ENCODE measurements around the gene CNOT2.

Gene CNOT2

DNA sequence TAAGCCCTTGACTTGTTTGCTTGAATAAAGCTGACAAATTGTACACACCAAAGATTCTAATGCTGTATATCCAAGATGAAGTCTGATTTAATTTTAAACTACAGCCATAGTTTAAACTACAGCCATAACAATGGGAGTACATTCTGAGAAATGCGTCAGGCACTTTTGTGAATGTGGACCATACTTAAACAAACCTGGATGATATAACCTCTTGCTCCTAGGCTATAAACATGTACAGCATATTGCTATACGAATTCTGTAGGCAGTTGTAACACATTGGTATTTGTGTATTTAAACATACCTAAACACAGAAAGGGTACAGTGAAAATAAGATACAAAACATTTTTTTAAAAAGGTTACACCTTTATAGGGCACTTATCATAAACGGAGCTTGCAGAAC lies 63.4 kb downstream of the CNOT2 start:
- DNase-seq (no peak), ATAC-seq (no peak)

DNA sequence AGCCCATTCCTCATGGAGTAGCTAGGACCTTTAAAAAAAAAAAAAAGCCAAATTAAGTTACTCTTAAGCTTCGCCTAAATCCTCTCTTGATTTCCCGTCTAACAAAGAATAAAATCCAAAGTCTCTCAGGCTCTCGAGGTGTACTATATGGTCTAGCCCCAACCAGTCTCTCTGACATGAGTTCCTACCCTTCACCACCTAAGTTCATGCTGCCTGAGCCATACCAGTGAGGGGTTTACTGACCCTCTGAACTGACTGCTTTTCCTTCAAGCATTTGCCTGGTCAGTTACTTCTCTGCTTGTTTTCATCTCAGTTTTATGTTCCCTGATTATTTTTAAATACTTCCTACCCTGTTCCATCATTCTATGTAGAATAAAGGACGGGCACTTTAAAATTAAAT lies 64.6 kb downstream of the CNOT2 start:
- no peak for DNase-seq
- no peak for ATAC-seq

GRCh38 chr12:70309348-70309747 lies 66.1 kb downstream of the CNOT2 start:
- ATAC-seq (no peak), DNase-seq (no peak)

- no peak for ATAC-seq
- DNase-seq = no peak
These were observed 70.9 kb downstream of the CNOT2 start for GRCh38 chr12:70314145-70314544.

GRCh38 chr12:70317781-70318180 lies 74.5 kb downstream of the CNOT2 start:
- peak; percentile 49 for ATAC-seq
- DNase-seq = no peak

- ATAC-seq = no peak
- no peak for DNase-seq
These were observed 76.4 kb downstream of the CNOT2 start for GRCh38 chr12:70319605-70320004.

DNA sequence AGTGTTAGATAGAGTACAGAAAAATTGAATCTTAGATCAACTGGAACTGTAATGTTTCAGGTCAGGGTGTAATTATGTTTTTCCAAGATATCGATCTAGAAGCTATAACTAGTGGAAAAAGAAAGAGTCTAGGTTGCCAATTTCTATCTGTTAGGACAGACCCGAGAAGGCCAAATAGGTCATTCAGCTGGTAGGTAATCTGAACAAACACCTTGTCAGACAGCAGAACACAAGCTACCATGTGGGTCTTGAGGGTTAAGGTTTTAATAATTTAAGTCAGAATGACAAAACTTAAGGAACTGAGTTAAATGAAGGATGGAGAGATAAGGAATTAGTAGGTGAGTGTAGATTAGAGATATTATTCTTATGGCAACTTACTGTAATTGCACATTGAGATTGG lies 78.0 kb downstream of the CNOT2 start:
- ATAC-seq (no peak), DNase-seq (no peak)

DNA sequence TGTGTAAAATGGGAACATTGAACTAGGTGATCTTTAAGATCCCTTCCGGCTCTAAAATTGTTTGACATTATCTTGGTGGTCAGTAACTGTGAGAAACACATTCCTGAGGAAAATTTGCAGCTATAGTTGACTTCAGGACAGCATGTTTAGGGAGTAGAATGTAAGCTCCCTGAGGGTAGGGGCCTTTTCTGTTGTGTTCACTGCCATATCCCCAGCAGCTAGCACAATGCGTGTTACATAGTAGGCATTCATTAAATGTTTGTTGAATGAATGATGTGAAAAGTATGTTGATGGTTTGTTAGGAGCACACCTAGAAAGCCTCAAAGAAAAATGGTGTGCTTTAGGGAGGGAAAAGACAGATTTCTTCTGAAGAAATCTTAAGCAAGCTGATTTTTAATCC lies 84.3 kb downstream of the CNOT2 start:
- ATAC-seq = no peak

DNA sequence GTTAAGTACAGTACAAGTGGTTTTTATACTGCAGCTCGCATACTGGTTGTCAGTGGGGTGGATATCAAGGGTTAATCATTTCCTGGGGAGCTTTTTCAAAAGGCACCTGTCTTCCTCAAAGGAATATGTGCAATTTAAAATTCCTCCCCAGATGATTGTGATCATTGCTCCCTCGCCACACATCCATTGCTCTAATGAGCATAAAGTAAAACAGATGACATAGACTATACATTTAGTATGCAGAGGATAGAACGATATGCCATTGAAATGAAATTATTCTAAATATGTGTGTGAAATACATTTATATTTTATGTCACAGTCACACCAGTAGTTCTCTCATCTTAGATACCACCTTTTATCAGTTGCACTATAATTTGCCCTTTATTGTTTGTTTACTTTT lies 86.5 kb downstream of the CNOT2 start:
- no peak for DNase-seq
- no peak for ATAC-seq

More for the DNA sequence above, 84.3 kb downstream of the CNOT2 start:
- DNase-seq = no peak

GRCh38 chr12:70330158-70330557 lies 86.9 kb downstream of the CNOT2 start:
- DNase-seq (no peak), ATAC-seq (no peak)

DNA sequence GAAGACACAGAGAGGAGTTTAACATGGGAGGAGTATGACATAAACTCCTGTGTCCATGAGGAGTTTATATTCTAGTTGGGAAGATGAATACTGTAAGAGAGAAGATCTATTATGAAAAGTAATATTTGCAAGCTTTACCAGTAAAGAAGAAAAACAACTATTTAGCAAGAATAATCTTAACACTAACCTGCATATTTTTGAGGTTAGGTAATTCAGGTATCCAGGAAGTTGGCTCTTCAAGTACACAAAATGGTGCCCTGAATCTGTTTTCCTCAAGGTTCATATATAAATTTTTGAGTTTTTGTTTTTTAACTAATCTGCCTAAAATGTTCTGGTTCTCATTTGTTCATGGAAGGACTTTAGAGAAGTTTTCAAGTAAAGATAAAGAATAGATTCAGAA lies 89.0 kb downstream of the CNOT2 start:
- no peak for DNase-seq
- ATAC-seq = no peak

GRCh38 chr12:70334742-70335141 lies 91.5 kb downstream of the CNOT2 start:
- DNase-seq = no peak
- ATAC-seq = no peak

- ATAC-seq (no peak), DNase-seq (no peak)
These were observed 95.3 kb downstream of the CNOT2 start for GRCh38 chr12:70338531-70338930.

GRCh38 chr12:70351076-70351475 lies 107.8 kb downstream of the CNOT2 start:
- ATAC-seq (no peak), DNase-seq (no peak)

- DNase-seq (no peak), ATAC-seq (no peak)
These were observed 110.8 kb downstream of the CNOT2 start for GRCh38 chr12:70353780-70354660.

DNA sequence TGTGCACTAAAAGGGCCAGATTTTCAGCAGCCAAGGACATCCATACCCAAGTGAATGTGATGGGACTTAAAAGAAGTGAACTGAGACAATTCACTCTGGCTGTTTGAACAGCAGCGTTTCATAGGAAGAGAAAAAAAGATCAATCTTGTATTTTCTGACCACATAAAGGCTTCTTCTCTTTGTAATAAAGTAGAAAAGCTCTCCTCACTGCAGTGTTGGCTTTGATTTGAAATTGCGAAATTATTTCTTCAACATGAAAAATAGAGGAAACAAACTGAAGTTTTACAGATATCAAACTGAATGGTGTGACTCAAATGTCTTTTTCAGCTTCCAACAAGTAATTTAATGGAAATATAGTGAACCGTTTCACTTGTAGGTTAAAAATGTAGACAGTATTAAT lies 111.6 kb downstream of the CNOT2 start:
- no peak for ATAC-seq

GRCh38 chr12:70355972-70356371 lies 112.7 kb downstream of the CNOT2 start:
- DNase-seq = no peak
- no peak for ATAC-seq

More for the DNA sequence above, 111.6 kb downstream of the CNOT2 start:
- no peak for DNase-seq

- ATAC-seq = no peak
- DNase-seq = no peak
These were observed 116.4 kb downstream of the CNOT2 start for GRCh38 chr12:70359458-70360197.

- ATAC-seq = no peak
- no peak for DNase-seq
These were observed 117.0 kb downstream of the CNOT2 start for GRCh38 chr12:70360218-70360617.

GRCh38 chr12:70364695-70365397 lies 121.6 kb downstream of the CNOT2 start:
- DNase-seq = peak; percentile 4

GRCh38 chr12:70365398-70365647 lies 122.1 kb downstream of the CNOT2 start:
- DNase-seq (no peak), ATAC-seq (no peak)

More at GRCh38 chr12:70364695-70365397, 121.6 kb downstream of the CNOT2 start:
- no peak for ATAC-seq

GRCh38 chr12:70365648-70366518 lies 122.7 kb downstream of the CNOT2 start, which contains the start of gene KCNMB4:
Gene KCNMB4 (plus strand): TSS chr12:70366290. CDS start chr12:70366735, 445 bp downstream.
- peak; percentile 92 for ATAC-seq

More at GRCh38 chr12:70365648-70366518, 122.7 kb downstream of the CNOT2 start, which contains the start of gene KCNMB4:
- DNase-seq = peak; percentile 83
